Fibroblast of skin of scalp (primary cell): ENCODE results near the gene PXDN.
"Not testable (repeated sequence)": the region's sequence is repeated elsewhere in the genome, so short reads cannot be mapped to it uniquely, and the experiment has no call there.

Experiments used
- DNase-seq: peaks from one replicate; pipeline ENCODE4 v3.0.0-alpha.2; 2013

PXDN gene

GRCh38 chr2:1627628-1628381, 116.5 kb downstream of the PXDN start:
- peak; percentile 46 for DNase-seq

- DNase-seq: no peak
These were observed 118.0 kb downstream of the PXDN start for GRCh38 chr2:1626271-1626681.

GRCh38 chr2:1625281-1626001, 118.9 kb downstream of the PXDN start:
- peak; percentile 68 for DNase-seq

GRCh38 chr2:1623906-1624445, 120.3 kb downstream of the PXDN start:
- no peak for DNase-seq

- no peak for DNase-seq
These were observed 121.7 kb downstream of the PXDN start for GRCh38 chr2:1622521-1623200.

- DNase-seq: not testable (repeated sequence)
These were observed 122.3 kb downstream of the PXDN start for GRCh38 chr2:1621976-1622375.

- DNase-seq: no peak
These were observed 122.8 kb downstream of the PXDN start for GRCh38 chr2:1621501-1621900.

GRCh38 chr2:1621041-1621440, 123.3 kb downstream of the PXDN start:
- no peak for DNase-seq

GRCh38 chr2:1620081-1620480, 124.2 kb downstream of the PXDN start:
- no peak for DNase-seq

- DNase-seq: no peak
These were observed 124.8 kb downstream of the PXDN start for GRCh38 chr2:1619556-1619955.

- DNase-seq: no peak
These were observed 125.3 kb downstream of the PXDN start for GRCh38 chr2:1618974-1619373.

- DNase-seq: no peak
These were observed 125.9 kb downstream of the PXDN start for GRCh38 chr2:1618191-1618961.

- no peak for DNase-seq
These were observed 126.8 kb downstream of the PXDN start for GRCh38 chr2:1617425-1618021.

GRCh38 chr2:1614564-1614963, 129.8 kb downstream of the PXDN start:
- DNase-seq: no peak

- peak; percentile 67 for DNase-seq
These were observed 130.5 kb downstream of the PXDN start for GRCh38 chr2:1613731-1614354.

GRCh38 chr2:1613078-1613445, 131.3 kb downstream of the PXDN start:
- DNase-seq: no peak

- DNase-seq: no peak
These were observed 131.8 kb downstream of the PXDN start for GRCh38 chr2:1612391-1613077.

- no peak for DNase-seq
These were observed 132.4 kb downstream of the PXDN start for GRCh38 chr2:1611886-1612285.

GRCh38 chr2:1610096-1610485, 134.2 kb downstream of the PXDN start:
- no peak for DNase-seq

- DNase-seq: no peak
These were observed 134.7 kb downstream of the PXDN start for GRCh38 chr2:1609485-1610095.

GRCh38 chr2:1609040-1609439, 135.3 kb downstream of the PXDN start:
- DNase-seq: no peak
